Fibroblast of lung (primary cell): ENCODE data around the gene XK. TPM values are rescaled to one million over a fixed set of nuclear protein-coding genes. Genes with fewer than 3 reads are reported as not detected.
"Not testable (repeated sequence)": the region's sequence is repeated elsewhere in the genome, so short reads cannot be mapped to it uniquely, and the experiment has no call there.

Experiments
- DNase-seq, 2 donors: peaks; one replicate each; pipeline versions ENCODE4 v3.0.0 to v3.0.0-alpha.2; 2010; ENCODE audit warnings: low read depth in 2 of 2
- H2AFZ ChIP-seq: 2 replicates; pipeline ENCODE4 v1.5.1; 2012; ENCODE audit warnings: low read length, control low read depth, inconsistent platforms
- H3K27ac ChIP-seq: 2 replicates; pipeline ENCODE4 v1.5.1; 2011; ENCODE audit warnings: low read length, control low read depth; ENCODE audit not compliant: insufficient read depth
- H3K27me3 ChIP-seq: 2 replicates; pipeline ENCODE4 v1.5.1; 2011; ENCODE audit warnings: mild to moderate bottlenecking, low read length; ENCODE audit not compliant: control insufficient read depth, insufficient read depth
- H3K36me3 ChIP-seq: 2 replicates; pipeline ENCODE4 v1.5.1; 2011; ENCODE audit warnings: low read length; ENCODE audit not compliant: control insufficient read depth, insufficient read depth
- H3K4me1 ChIP-seq: 2 replicates; pipeline ENCODE4 v1.5.1; 2011; ENCODE audit warnings: low read length; ENCODE audit not compliant: control insufficient read depth, insufficient read depth; ENCODE audit errors: extremely low read depth
- H3K4me2 ChIP-seq: 2 replicates; pipeline ENCODE4 v1.5.1; 2011; ENCODE audit warnings: low read length, control low read depth; ENCODE audit not compliant: insufficient read depth; ENCODE audit errors: extremely low read depth
- H3K4me3 ChIP-seq, 4 experiments: fragments of 200-600 bp in 1 of 4; sonication (generic) in 1 of 4; replicated peaks in 1 of 4; 2 replicates each; pipeline ENCODE4 v1.5.1; 2011 to 2016; ENCODE audit warnings: low read length in 4 of 4, low read depth in 3 of 4, mild to moderate bottlenecking in 3 of 4, control low read depth in 2 of 4, inconsistent platforms in 1 of 4, mixed read lengths in 1 of 4; ENCODE audit not compliant: insufficient read depth in 1 of 4; ENCODE audit errors: control extremely low read depth in 1 of 4
- H3K79me2 ChIP-seq: 2 replicates; pipeline ENCODE4 v1.5.1; 2012; ENCODE audit warnings: mild to moderate bottlenecking, low read length, inconsistent platforms; ENCODE audit not compliant: control insufficient read depth, insufficient read depth
- H3K9ac ChIP-seq: 2 replicates; pipeline ENCODE4 v1.5.1; 2011; ENCODE audit warnings: mild to moderate bottlenecking, low read length, control low read depth; ENCODE audit not compliant: insufficient read depth
- H3K9me3 ChIP-seq: 2 replicates; pipeline ENCODE4 v1.5.1; 2012; ENCODE audit warnings: low read depth, low read length; ENCODE audit not compliant: control insufficient read depth, insufficient read depth
- H4K20me1 ChIP-seq: 2 replicates; pipeline ENCODE4 v1.5.1; 2011; ENCODE audit warnings: low read length; ENCODE audit not compliant: control insufficient read depth, insufficient read depth; ENCODE audit errors: extremely low read depth
- CTCF ChIP-seq, 2 donors: IDR thresholded peaks in 1 of 2; conservative IDR thresholded peaks in 1 of 2; 1 replicate in 1 of 2; 2 replicates in 1 of 2; pipeline ENCODE4 v1.5.1; 2011 to 2012; ENCODE audit warnings: low read length in 2 of 2, control low read depth in 1 of 2, inconsistent platforms in 1 of 2, low read depth in 1 of 2, mild to moderate bottlenecking in 1 of 2
- EZH2 ChIP-seq: IDR thresholded peaks from 2 replicates; pipeline ENCODE4 v1.5.1; 2012; ENCODE audit warnings: low read length, control low read depth, mild to moderate bottlenecking; ENCODE audit errors: missing control alignments
- polyA plus RNA-seq, 2 donors: library from polyadenylated mRNA; depleted of rRNA in 1 of 2; stranded (reverse) in 1 of 2; unstranded in 1 of 2; fragments of >200 nt; gene quantifications; 2 replicates each; pipeline ENCODE4 v1.2.1, GENCODE V29; 2011 to 2012; ENCODE audit warnings: missing spikeins in 1 of 2
- total RNA-seq: library from RNA; depleted of rRNA; stranded (reverse); fragments of >200 nt; gene quantifications from 2 replicates; pipeline ENCODE4 v1.2.1, GENCODE V29; 2014

XK gene
- total and polyA plus RNA-seq, 2 donors (not counting 1 experiment from before 2014, with no cell fraction given) = 0.03 to 0.17 TPM

GRCh38 chrX:37641859-37642258 lies 43.7 kb upstream of the XK start:
- no peaks in the 10 kb centered on the region for H4K20me1 ChIP-seq
- H3K27ac ChIP-seq = no peak overlapping the region
- H3K9ac ChIP-seq = no peak overlapping the region
- H3K36me3 ChIP-seq = no peaks in the 10 kb centered on the region
- no peaks in the 10 kb centered on the region for H3K79me2 ChIP-seq
- H3K4me1 ChIP-seq = no peaks in the 10 kb centered on the region
- H3K27me3 ChIP-seq = no peaks in the 10 kb centered on the region
- H2AFZ ChIP-seq = no peak overlapping the region
- H3K4me3 ChIP-seq = no peak overlapping the region
- DNase-seq = no peak
- TF ChIP-seq CTCF (conservative IDR thresholded peaks at IDR 0.05 in 1 of 2, IDR thresholded peaks at IDR 0.05 in 1 of 2; ENCODE audit: low read depth in 1 of 2, low read length in 2 of 2) (no peak), EZH2 (no peak)
- H3K9me3 ChIP-seq = no peaks in the 10 kb centered on the region
- H3K4me2 ChIP-seq = no peak overlapping the region

GRCh38 chrX:37644381-37645305 lies 40.9 kb upstream of the XK start:
- Histone ChIP-seq H3K79me2 (no peaks in the 10 kb centered on the region), H3K27me3 (no peaks in the 10 kb centered on the region), H4K20me1 (no peaks in the 10 kb centered on the region), H3K9ac (no peak overlapping the region), H3K27ac (no peak overlapping the region), H3K4me2 (no peak overlapping the region), H3K4me3 (no peak overlapping the region), H3K4me1 (no peaks in the 10 kb centered on the region), H3K36me3 (no peaks in the 10 kb centered on the region), H2AFZ (no peak overlapping the region), H3K9me3 (no peaks in the 10 kb centered on the region)
- TF ChIP-seq CTCF (conservative IDR thresholded peaks at IDR 0.05 in 1 of 2, IDR thresholded peaks at IDR 0.05 in 1 of 2; ENCODE audit: low read depth in 1 of 2, low read length in 2 of 2) = no peak
- TF ChIP-seq EZH2 = no peak
- DNase-seq = no peak

GRCh38 chrX:37646254-37646653 lies 39.3 kb upstream of the XK start:
- no peak overlapping the region for H3K27ac ChIP-seq
- DNase-seq = no peak
- H3K9ac ChIP-seq = no peak overlapping the region
- no peaks in the 10 kb centered on the region for H3K4me1 ChIP-seq
- H2AFZ ChIP-seq = no peak overlapping the region
- H3K4me2 ChIP-seq = no peak overlapping the region
- H4K20me1 ChIP-seq = no peaks in the 10 kb centered on the region
- no peaks in the 10 kb centered on the region for H3K36me3 ChIP-seq
- no peaks in the 10 kb centered on the region for H3K9me3 ChIP-seq
- H3K27me3 ChIP-seq = no peaks in the 10 kb centered on the region
- H3K4me3 ChIP-seq = no peak overlapping the region
- H3K79me2 ChIP-seq = no peaks in the 10 kb centered on the region
- TF ChIP-seq EZH2 = no peak
- no peak for TF ChIP-seq CTCF (conservative IDR thresholded peaks at IDR 0.05 in 1 of 2, IDR thresholded peaks at IDR 0.05 in 1 of 2; ENCODE audit: low read depth in 1 of 2, low read length in 2 of 2)

GRCh38 chrX:37650879-37651278 lies 34.7 kb upstream of the XK start:
- H3K4me1 ChIP-seq, H3K9ac ChIP-seq, H3K9me3 ChIP-seq, H4K20me1 ChIP-seq, H3K4me3 ChIP-seq, DNase-seq, H3K36me3 ChIP-seq, H3K4me2 ChIP-seq, H3K27me3 ChIP-seq, H2AFZ ChIP-seq, H3K79me2 ChIP-seq, H3K27ac ChIP-seq: not testable (repeated sequence)
